Activated naive CD4-positive, alpha-beta T cell treated with Interleukin-2 at 50 U/mL for 16 hours (primary cell): Measurements from ENCODE around the gene SORBS1.

Experiments used
- DNase-seq: peaks from one replicate; pipeline ENCODE4 v3.0.0-alpha.2; 2020

SORBS1 gene

DNA sequence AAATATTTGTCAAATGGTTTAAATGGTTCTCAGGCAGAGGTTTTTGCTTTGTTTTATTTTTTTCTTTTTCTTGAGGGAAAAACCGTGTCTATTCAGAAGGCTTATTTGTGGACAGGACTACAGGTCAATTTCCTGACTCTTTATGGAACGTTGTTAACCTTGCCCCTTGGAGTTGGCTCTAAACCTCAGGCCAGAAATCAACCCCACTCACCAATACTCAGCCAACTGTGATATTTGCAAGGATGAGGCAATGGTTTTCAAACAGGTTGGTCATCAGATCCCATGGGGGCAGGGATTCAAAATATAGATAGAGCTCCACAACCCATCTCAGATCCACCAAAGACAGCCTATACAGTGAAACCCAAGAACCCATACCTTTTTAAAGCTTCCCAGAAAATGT is 280.5 kb downstream of the SORBS1 start:
- no peak for DNase-seq

- DNase-seq, result no peak
Measured at GRCh38 chr10:95279042-95279820, 281.9 kb downstream of the SORBS1 start.

GRCh38 chr10:95278061-95278988 is 282.8 kb downstream of the SORBS1 start:
- no peak for DNase-seq

DNA sequence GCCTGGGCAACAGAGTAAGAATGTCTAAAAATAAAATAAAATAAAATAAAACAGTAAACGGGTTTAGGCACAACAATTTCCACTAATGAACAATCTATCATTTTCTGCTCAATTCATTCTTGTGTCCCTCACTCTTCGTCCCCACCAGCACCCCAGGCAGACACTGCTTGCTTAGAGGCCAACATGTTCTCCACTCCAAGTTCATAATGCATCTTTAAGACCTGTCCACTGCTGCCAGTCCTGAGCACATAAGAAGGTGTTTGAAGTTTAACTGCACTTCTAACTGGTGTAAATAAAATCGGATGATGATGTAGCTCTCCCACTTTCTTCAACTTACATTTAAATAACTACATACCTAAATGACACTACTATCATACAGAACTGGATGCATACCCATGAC is 283.6 kb downstream of the SORBS1 start:
- no peak for DNase-seq

GRCh38 chr10:95277201-95277570 is 284.0 kb downstream of the SORBS1 start:
- DNase-seq, result no peak

GRCh38 chr10:95276367-95277200 is 284.6 kb downstream of the SORBS1 start:
- DNase-seq, result no peak

GRCh38 chr10:95275726-95276366 is 285.3 kb downstream of the SORBS1 start:
- DNase-seq, result no peak

- DNase-seq, result no peak
Measured at GRCh38 chr10:95273393-95274312, 287.5 kb downstream of the SORBS1 start.

DNA sequence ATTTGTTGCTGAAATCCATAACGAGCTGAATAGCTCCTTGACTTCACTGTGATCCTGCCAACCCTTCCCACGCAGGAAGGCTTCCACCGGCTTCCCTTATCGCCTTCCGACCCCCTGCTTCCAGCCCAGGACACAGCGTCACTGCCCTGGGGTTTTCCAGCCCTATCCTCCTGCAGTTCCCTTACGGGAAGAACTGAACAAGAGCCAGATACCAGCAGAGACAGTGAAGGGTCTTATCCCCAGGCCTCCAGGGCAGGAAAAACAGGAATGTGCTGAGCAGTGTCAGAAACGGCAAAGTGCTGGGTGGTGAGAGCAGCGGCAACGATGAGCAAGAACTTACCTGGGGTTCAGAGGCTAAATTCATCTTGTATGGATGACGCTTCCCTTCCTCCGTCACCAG is 292.7 kb downstream of the SORBS1 start:
- DNase-seq, result no peak

DNA sequence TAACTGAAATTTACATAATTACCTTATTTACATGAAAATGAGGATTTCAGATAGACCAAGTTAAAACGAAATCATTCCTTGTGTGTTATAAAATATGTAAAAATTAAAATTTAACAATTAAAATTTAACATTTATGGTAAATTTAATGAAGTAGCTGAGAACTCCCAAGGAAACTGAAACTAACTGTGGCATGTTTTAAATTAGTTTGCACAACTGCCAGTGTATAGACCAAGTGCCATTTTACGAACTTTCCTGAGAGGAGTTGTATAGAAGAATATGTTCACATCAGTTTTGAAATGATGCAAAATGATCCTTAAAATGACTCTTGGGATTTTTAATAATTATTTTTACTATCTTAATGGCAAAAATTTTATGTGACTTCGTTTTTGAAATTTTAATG is 293.9 kb downstream of the SORBS1 start:
- no peak for DNase-seq

DNA sequence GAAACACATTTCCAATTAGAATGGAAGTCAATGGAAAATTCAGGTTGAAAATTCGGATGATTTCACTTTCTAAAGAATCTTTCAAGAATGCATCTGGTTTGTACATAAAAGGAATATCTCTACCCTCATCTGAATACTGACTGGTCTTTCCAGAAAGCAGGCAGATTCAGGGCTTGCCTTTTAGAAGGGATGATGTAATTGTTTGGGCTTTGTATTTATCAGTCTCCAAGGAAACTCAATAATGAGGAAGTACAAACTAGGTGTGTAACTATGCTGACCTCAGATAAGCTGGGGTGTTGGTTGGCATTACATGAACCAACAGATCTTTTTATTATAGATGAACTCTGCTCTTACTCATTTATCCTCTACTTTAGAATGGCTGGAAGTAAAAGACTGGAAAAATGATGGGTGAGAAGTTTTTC is 294.5 kb downstream of the SORBS1 start:
- DNase-seq, result no peak

DNA sequence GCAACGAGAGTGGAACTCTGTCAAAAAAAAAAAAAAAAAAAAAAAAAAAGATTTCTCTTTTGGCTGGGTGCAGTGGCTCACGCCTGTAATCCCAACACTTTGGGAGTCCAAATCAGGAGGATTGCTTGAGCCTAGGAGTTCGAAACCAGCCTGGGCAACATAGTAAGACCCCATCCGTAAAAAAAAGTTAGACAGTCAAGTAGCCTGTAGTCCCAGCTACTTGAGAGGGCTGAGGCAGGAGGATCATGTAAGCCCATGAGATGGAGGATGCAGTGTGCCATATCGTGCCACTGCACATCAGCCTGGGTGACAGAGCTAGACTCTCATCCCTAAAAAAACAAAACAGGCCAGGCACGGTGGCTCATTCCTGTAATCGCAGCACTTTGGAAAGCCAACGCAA is 295.6 kb downstream of the SORBS1 start:
- no peak for DNase-seq

GRCh38 chr10:95264227-95265051 is 296.7 kb downstream of the SORBS1 start:
- DNase-seq, result no peak

- DNase-seq, result no peak
Measured at GRCh38 chr10:95263864-95264226, 297.3 kb downstream of the SORBS1 start.

DNA sequence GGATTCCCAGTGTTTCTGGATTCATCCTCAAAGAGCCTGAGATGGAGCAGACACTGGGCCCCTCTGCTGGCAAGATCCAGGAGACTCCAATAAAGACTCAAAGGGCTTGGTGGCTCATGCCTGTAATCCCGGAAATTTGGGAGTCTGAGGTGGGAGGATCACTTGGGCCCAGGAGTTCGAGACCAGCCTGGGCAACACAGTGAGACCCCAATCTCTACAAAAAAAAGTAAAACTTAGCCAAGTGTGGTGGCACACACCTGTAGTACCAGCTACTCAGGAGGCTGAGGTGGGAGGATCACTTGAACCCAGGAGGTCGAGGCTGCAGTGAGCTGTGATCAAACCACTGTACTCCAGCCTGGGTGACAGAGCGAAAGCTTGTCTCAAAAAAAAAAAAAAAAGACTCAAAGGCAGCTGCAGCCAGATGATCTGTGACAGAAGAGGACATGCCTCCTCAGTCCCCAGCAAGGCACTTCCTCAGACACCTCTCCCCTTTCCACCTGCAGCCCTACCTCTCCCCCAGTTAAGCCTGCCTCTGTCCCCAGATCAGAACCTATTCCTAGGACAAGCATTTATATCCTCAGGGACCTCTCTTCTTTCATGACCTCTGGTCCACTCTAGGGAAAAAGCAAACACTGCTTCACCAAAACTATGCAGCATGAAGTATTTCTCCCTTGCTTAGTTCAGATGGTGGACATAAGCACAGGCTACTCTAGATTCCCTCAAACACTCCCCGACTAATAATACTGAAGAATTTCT is 298.2 kb downstream of the SORBS1 start:
- no peak for DNase-seq

- DNase-seq, result no peak
Measured at GRCh38 chr10:95261926-95262325, 299.2 kb downstream of the SORBS1 start.
